HG03432 (cell line): ENCODE results near the gene MICU2.
A peak's percentile ranks its signal among the peaks of the same experiment; 100 is the strongest.

ENCODE experiments used
- ATAC-seq: cut with Tn5 transposase; IDR thresholded peaks from one replicate; pipeline ENCODE4 v1.9.1; 2021; ENCODE audit warnings: mild to moderate bottlenecking, moderate library complexity; ENCODE audit not compliant: unreplicated experiment

MICU2 gene

GRCh38 chr13:21603531-21604448 is at the start of gene MICU2:
Gene MICU2, minus strand, starts transcription at chr13:21604170. Its CDS starts 22 bp downstream, at chr13:21604148.
- ATAC-seq = peak; percentile 97

GRCh38 chr13:21641629-21642028 is 37.7 kb upstream of the MICU2 start:
- peak; percentile 41 for ATAC-seq

GRCh38 chr13:21639561-21639960 is 35.6 kb upstream of the MICU2 start:
- no peak for ATAC-seq

GRCh38 chr13:21638319-21639282 is 34.6 kb upstream of the MICU2 start:
- peak; percentile 64 for ATAC-seq

GRCh38 chr13:21637296-21637695 is 33.3 kb upstream of the MICU2 start:
- ATAC-seq = no peak

- no peak for ATAC-seq
Observed at GRCh38 chr13:21636656-21637055, 32.7 kb upstream of the MICU2 start.

GRCh38 chr13:21632196-21632595 is 28.2 kb upstream of the MICU2 start:
- ATAC-seq = no peak

GRCh38 chr13:21625366-21625765 is 21.4 kb upstream of the MICU2 start:
- no peak for ATAC-seq

- ATAC-seq = no peak
Observed at GRCh38 chr13:21620861-21621260, 16.9 kb upstream of the MICU2 start.

GRCh38 chr13:21619633-21620220 is 15.8 kb upstream of the MICU2 start:
- no peak for ATAC-seq

GRCh38 chr13:21616880-21617279 is 12.9 kb upstream of the MICU2 start:
- no peak for ATAC-seq

GRCh38 chr13:21616205-21616866 is 12.4 kb upstream of the MICU2 start:
- no peak for ATAC-seq

- ATAC-seq = no peak
Observed at GRCh38 chr13:21615427-21615826, 11.5 kb upstream of the MICU2 start.

- ATAC-seq = no peak
Observed at GRCh38 chr13:21613791-21614190, 9.8 kb upstream of the MICU2 start.

GRCh38 chr13:21611385-21611784 is 7.4 kb upstream of the MICU2 start:
- no peak for ATAC-seq

GRCh38 chr13:21610687-21611086 is 6.7 kb upstream of the MICU2 start:
- no peak for ATAC-seq

- ATAC-seq = no peak
Observed at GRCh38 chr13:21608961-21609360, 5.0 kb upstream of the MICU2 start.

- ATAC-seq = no peak
Observed at GRCh38 chr13:21606796-21607195, 2.8 kb upstream of the MICU2 start.

GRCh38 chr13:21606251-21606650 is 2.3 kb upstream of the MICU2 start:
- no peak for ATAC-seq

GRCh38 chr13:21596722-21597121 is 7.2 kb downstream of the MICU2 start:
- ATAC-seq = no peak

- ATAC-seq = peak; percentile 67
Observed at GRCh38 chr13:21595546-21595822, 8.5 kb downstream of the MICU2 start.
